SIG-M5 treated with dmso at 0.1 percent for 504 hours (cell line): ENCODE measurements around the gene CAMTA1.

Experiments
- DNase-seq: peaks from one replicate; lab custom pipeline; 2025; ENCODE audit not compliant: unreplicated experiment; lab: John Stamatoyannopoulos, UW

CAMTA1 gene

DNA sequence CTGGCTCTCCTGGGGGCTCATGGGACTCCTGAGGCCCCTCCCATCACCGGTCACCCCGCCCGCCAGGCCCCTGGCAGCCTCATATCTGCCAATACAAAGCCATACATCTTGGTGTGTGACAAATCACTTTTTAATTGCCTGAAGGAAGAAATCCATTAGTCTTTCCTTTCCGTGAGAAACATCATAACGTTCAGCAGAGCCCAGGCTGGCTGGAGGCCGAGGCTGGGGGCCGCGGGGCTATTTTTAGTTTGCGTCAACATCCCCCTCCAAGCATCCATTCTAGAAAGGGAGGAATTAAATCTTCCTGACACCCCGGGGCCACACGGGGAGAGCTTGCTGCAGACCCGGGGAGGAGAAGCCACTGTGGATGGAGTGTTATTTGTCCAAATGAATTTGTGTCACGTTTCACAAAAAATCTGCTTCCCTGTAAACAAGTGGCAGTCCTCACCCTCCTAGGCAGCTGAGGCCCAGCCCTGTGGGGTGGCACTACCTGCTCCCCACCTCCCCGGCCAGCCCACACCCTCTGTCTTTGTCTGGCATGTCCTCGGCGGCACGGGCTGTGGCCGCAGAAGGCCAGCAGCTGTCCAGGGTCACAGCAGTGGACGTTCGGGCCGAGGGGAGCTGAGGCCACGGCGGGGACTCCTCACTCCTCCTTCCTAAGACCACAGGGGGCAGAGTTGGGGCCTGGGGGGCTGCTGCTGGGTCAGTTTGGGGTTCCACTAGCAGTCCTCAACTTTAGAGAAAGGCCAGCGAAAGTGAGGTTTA lies 749.0 kb downstream of the CAMTA1 start:
- DNase-seq: no peak

- no peak for DNase-seq
Measured at GRCh38 chr1:7535016-7535415, 749.8 kb downstream of the CAMTA1 start.

DNA sequence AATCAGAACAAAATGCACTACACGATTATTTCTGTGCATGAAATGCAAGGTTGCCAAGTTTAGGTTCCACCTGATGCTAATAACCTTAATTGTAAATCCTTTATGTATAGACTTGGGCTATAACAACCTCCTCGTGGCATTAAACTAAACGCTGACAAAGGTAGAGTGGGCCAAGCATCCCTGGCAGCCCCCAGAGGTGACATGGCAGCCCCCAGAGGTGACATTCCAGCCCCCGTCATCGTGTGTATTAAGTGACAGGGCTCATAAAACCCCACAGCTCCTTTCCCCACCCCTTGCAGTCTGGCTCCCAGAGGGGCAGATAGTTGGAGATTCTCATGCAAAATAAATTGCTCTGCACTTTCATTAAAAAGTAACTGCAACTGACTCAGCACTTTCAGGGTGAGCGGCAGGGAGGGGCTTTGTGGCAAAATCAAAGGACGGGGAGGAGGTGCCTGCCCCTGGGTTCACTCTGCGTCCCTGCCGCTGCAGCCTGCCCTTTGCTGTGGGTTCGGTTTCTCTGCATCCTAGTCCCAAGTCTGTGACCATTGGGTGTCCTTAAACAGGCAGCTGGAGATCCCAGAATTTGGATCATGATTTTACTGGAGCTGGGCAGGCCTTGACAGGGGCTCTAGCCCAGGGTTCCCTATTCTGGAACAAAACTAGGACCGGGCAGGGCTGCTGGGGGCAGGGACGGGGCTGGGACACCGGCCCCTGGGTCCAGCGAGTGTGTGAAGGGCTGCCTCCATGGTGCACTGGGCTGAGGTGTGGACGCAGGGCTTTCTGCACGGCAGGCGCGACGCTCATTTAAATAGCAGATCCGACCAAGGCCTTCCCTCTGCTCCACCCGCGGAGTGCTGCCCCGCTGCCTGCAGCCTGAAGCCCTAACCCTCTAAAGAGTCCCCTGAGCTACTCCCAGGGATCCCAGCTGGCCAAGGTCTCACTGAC lies 751.0 kb downstream of the CAMTA1 start:
- DNase-seq: no peak

- no peak for DNase-seq
Measured at GRCh38 chr1:7536891-7537591, 751.8 kb downstream of the CAMTA1 start.

GRCh38 chr1:7538033-7538432 lies 752.8 kb downstream of the CAMTA1 start:
- DNase-seq: no peak

DNA sequence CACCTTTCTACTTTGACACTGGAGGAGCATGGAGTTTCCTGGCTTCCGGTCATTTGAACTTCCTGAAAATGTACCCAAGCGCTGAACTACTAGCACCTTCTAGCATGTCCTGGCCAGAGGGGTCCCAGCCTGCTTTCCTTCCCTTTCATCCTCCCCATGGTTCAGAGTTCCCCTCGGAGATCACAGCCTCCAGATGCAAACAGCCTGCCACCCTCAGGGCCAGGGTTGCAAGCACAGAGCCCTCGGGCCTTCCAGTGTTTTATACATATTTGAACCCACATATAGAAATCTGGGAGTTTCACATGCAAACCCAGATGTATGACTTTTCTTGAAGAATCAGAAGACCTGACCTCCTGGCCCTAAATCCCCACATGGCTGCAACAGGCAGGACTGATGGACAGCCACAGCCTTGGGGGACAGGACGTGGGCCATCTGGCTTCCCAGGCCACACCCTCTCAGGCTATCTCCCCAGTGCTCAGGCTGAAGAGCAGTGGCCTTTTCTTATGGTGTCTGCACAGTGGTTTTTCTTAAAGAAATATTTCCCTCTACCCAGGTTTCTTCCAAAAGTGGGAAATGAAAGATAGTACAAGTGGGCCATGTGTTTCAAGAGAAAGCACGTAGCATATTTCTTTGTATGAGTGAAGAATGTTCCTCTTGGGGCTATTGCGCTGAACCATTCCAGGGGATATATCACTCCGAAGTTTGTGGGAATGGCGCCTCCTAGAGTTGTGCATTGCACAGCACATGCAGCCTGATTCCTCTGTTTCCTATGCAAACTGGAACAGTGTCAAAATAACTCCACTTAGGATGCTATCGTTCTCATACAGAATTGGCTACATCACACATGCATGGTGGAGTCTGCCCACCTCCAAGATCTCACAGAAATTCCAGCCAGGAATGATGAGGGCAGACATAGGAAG lies 753.9 kb downstream of the CAMTA1 start:
- DNase-seq: no peak

DNA sequence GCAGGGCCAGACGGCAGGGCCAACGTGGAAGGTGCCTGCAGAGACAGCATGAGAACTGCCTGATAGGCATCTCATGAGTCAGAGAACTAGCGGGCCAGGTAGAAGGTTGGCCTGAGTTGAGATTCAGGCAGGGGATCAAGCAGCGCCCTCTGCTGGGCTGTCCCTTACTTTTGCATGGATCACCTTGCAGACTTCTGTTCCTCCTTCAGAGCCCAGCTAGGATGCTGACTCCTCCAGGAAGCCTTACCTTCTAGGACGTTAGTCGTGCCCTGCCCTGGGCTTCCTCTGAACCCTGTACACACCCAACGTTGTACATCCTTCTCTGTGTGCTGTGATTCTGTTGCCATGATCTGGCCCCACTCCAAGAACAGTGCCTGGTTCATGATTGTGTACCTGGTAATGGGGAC lies 754.5 kb downstream of the CAMTA1 start:
- DNase-seq: no peak

DNA sequence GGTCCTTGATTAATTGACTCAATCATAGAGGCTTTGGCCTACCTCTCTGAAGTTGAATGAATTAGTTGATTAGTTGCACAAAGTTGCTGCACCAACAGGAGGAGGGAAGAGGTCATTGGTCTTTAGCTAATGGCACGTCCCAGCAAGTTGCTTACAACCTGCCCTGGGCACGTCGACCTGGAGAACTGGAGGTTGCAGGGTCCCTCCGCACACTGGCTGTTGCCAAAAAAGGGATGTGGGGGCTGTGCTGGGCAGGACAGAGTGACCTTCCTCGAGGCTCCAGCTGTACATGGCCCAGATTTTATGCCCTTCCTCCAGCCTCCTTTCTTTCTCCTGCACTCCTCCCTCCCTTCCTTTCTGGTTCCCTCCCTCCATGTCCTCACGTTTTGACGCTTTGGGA lies 755.6 kb downstream of the CAMTA1 start:
- no peak for DNase-seq

- no peak for DNase-seq
Measured at GRCh38 chr1:7541629-7542028, 756.4 kb downstream of the CAMTA1 start.

DNA sequence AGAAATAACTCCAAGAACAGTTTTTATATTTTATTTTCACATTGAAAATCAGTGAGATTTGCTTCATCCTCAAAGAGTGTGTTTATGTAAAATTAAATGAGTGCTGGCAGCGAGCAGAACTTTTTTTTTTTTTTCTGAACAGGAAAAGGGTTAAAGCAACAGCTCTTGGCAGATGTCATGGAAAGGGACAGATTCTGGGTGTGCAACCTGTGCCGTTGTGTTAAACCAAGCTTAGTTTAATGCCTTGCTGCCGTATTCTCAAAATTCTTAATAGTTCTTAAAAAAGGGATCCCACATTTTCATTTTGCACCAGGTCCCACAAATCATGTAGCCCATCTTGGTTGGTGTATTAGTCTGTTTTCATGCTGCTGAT lies 758.5 kb downstream of the CAMTA1 start:
- DNase-seq: no peak

- DNase-seq: peak; percentile 41
Measured at GRCh38 chr1:7549277-7550161, 764.3 kb downstream of the CAMTA1 start.

GRCh38 chr1:7550261-7550865 lies 765.1 kb downstream of the CAMTA1 start:
- no peak for DNase-seq

DNA sequence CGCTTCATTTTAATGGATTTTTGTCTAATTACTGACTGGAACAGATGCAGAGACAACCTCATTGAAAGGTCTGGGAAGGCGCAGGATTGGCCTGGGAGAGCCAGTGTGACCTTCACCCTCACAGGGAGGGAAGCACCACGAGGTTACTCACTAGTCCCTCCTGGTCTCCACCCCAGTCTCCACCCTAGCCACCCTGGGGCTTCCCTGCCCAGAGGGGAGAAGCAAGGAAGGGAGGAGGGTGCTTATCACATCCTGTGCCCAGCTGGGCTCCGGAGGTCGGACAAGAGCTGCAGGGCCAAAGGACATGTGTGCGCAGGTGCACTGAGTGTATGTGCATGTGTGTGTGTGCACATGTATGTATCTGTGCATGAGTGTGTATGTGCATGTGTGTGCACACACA lies 765.7 kb downstream of the CAMTA1 start:
- no peak for DNase-seq

DNA sequence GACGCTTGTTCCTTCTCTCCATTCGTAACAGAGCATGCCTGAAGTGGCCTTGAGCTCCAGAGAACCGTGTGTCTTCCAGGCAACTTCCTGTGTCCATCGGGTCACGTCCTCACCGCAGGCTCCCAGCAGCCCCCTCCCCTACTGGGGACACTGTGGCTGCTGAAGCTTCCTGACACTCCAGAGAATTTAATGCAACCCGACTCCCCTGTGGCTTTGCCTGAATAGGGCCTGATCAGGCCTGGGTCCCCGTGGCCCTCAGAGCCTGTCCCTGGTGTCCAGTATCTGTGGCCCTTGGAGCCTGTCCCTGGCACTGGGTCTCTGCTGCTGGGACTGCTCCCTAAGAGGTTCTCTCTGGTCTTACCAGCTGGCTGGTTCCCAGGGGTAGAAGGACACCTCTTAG lies 766.2 kb downstream of the CAMTA1 start:
- no peak for DNase-seq

DNA sequence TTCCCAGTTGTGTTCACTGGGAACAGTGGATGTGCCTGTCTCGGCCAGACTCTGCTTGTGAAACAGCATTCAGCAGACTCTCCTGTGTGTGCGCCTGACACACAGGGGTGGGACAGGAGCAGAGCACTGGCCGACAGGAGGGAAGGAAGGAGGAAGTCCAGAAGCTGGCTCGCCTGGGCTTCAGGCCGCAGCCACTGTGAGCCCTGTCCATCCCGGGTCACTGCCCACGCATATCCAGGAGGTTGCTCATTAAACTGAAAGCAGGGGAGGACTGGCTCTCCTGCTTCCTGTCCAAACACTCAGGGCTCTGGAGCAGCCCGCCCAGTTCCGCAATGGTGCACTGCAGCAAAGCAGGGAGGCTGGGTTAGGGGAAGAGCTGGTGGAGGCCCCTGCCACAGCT lies 767.1 kb downstream of the CAMTA1 start:
- no peak for DNase-seq

DNA sequence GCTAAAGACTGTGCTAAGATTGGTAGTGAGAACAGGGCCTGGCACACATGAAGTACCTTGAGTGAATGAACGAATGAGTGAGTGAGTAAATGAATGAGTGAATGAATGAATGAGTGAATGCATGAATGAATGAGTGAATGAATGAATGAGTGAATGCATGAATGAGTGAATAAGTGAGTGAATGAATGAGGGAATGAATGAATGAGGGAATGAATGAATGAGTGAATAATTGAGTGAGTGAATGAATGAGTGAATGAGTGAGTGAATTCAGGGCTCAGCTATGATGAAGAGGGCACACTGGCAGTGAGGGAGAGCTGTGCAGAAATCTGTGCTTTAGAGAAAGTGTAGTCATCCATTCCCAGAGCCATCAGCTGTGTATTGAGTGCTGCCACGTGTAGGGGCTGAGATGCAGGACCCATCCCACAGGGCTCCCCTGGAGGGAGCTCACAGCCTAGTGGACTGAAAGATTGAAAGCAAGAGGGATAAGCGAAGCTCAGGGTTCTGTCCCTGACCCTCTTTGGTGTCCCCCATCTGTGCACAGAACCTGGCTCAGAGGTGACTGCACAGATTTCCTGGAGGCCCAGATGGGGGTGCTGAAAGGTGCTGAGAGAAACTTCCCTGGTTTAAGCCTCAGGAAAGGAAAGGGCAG lies 767.9 kb downstream of the CAMTA1 start:
- DNase-seq: no peak

DNA sequence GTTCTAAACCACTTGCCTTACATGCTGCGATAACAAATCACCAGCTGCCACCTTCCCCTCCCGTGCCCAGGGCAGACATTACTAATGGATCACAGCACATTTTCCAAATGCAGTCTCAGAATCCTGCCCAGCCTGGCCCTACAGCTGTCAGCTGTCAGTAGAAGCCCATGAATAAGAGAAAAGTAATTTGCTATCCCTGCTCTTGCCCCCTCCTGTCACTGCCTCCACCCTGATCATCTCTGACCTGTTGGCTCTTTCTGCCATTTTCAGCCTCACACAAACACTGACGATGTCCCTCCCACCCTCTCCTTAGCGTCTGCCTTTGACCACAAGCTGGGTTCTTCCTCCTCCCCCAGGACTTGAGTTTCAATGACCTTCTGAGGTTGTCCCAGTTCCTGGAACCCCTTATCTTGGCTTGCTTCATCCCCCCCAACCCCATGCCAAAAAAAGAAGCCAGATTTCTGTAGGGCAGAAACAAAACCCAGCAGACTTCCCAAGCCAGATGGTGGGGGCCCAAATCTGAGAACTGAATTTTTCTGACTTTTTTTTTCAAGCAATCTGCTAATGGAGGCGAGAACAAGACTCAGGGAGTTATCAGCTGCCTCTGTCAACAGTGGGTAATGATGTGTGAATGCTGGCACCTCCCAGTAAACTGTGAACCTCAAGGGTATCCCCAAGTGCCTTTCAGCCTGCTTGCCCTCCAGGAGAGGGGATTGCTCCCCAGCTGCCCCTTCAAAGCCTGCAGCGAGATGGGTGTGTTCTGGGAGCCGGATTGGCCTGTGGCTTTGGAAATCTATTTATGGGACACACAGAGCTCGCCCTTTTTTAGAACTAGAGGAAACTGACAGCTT lies 769.4 kb downstream of the CAMTA1 start:
- no peak for DNase-seq
